ENCODE data around the gene IL17A. TPM values are rescaled to one million over a fixed set of nuclear protein-coding genes. Genes with fewer than 3 reads are reported as not detected.

IL17A gene
- total RNA-seq, 1 donor from 2014 or later = not detected

DNA sequence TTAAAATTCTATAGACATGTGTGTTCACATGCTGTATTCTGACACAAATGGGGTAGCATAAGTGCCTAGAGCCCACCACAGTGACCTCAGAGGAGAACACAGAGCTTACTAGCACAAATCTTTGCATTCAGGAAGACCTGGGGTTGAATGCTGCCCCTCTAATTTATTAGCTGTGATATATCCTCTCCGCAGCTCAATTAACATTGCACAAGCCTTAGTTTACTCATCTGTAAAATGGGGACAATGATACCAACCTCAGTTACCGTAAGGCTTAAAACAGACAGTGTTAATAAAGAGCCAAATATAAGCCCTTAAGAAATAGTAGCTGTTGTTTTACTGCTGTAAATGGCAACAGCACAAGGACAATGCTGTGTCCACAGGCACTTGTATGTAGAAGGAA, 36.2 kb upstream of the IL17A start:
- DNase-seq (ENCODE audit: low spot score, unreplicated experiment) = no peak
- no peaks in the 10 kb centered on the region for H3K36me3 Mint-ChIP-seq (ENCODE audit: insufficient read depth)
- peaks cover 14% of the 10 kb centered on the region for H3K27me3 Mint-ChIP-seq

DNA sequence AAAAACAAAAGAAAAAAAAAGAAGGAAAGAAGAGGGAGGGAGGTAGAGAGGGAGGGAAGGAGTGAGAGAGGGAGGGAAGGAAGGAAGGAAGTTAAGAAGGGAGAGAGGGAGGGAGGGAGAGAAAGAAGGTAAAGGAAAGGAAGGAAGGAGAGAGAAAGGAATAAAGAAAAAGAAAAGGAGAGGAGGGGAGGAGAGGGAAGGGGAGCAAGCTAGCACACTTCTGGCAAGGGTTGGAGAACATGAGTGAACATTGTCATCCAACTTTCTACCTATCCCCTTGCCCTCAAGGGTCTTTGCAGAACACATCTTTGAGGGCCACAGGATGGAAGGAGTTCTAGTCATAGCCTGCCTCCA, 34.1 kb upstream of the IL17A start:
- peaks cover 8% of the 10 kb centered on the region for H3K4me1 Mint-ChIP-seq (ENCODE audit: low read depth)
- no peak overlapping the region for H3K4me3 Mint-ChIP-seq (ENCODE audit: low read depth)
- H3K9me3 Mint-ChIP-seq (ENCODE audit: low read depth) = no peaks in the 10 kb centered on the region
- H3K36me3 Mint-ChIP-seq (ENCODE audit: insufficient read depth) = no peaks in the 10 kb centered on the region
- H3K27me3 Mint-ChIP-seq = no peaks in the 10 kb centered on the region
- TF ChIP-seq, protein P1, sequence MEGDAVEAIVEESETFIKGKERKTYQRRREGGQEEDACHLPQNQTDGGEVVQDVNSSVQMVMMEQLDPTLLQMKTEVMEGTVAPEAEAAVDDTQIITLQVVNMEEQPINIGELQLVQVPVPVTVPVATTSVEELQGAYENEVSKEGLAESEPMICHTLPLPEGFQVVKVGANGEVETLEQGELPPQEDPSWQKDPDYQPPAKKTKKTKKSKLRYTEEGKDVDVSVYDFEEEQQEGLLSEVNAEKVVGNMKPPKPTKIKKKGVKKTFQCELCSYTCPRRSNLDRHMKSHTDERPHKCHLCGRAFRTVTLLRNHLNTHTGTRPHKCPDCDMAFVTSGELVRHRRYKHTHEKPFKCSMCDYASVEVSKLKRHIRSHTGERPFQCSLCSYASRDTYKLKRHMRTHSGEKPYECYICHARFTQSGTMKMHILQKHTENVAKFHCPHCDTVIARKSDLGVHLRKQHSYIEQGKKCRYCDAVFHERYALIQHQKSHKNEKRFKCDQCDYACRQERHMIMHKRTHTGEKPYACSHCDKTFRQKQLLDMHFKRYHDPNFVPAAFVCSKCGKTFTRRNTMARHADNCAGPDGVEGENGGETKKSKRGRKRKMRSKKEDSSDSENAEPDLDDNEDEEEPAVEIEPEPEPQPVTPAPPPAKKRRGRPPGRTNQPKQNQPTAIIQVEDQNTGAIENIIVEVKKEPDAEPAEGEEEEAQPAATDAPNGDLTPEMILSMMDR (IDR thresholded peaks at IDR 0.05; ENCODE audit: unreplicated experiment) = no peak
- H3K27ac Mint-ChIP-seq = no peak overlapping the region
- no peak for DNase-seq (ENCODE audit: low spot score, unreplicated experiment)

More for the DNA sequence above, 36.2 kb upstream of the IL17A start:
- Mint-ChIP-seq H3K9me3 (ENCODE audit: low read depth) (no peaks in the 10 kb centered on the region), H3K4me3 (ENCODE audit: low read depth) (no peak overlapping the region), H3K27ac (no peak overlapping the region), H3K4me1 (ENCODE audit: low read depth) (peaks cover 8% of the 10 kb centered on the region)
- TF ChIP-seq, protein P1 (IDR thresholded peaks at IDR 0.05; ENCODE audit: unreplicated experiment) = no peak

DNA sequence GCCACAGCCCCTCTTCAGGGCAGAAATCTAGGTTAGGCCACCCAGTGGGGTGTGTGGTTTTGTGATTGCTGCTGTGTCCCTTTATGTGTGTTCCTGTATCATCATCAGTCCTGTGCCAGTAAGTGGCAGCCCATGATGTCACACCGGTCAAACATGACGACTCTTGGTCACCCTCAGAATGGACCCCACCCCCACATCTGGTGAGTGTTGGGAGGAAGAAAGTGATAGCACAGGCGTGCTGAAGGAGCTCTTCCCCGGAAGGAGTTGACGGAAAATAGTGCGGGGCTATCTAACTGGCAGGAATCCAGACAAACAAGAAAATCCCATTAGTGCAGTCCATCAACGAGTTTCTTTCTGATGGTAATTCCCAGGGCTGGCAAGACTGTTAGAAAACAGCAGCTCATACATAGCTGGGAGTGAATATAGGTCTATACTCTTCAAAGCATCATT, 33.4 kb upstream of the IL17A start:
- Mint-ChIP-seq H3K4me3 (ENCODE audit: low read depth) (no peak overlapping the region), H3K36me3 (ENCODE audit: insufficient read depth) (no peaks in the 10 kb centered on the region), H3K27me3 (no peaks in the 10 kb centered on the region), H3K27ac (no peak overlapping the region), H3K9me3 (ENCODE audit: low read depth) (no peaks in the 10 kb centered on the region), H3K4me1 (ENCODE audit: low read depth) (peaks cover 8% of the 10 kb centered on the region)
- TF ChIP-seq, protein P1 (IDR thresholded peaks at IDR 0.05; ENCODE audit: unreplicated experiment) = no peak
- DNase-seq (ENCODE audit: low spot score, unreplicated experiment) = no peak

DNA sequence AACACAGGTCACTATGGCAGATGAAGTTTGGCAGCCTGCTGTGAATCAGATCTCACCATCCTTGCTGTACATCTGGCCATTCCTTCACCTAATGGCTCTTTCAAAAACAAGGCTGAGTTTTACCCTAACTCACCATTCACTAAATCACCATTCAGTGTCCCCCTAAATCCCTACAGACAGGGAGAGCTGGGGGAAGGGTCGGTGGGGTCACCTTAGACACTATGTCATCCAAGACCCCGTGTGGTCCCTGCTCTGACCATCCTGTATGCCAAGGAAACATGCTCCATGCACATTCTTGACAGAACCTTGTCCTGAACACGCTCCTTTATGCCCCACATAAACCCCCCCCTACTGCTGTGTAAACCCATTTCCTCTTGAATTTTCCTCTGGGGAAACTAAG, 31.8 kb upstream of the IL17A start:
- no peak for DNase-seq (ENCODE audit: low spot score, unreplicated experiment)
- Mint-ChIP-seq H3K36me3 (ENCODE audit: insufficient read depth) (no peaks in the 10 kb centered on the region), H3K27ac (no peak overlapping the region), H3K4me1 (ENCODE audit: low read depth) (peaks cover 8% of the 10 kb centered on the region), H3K9me3 (ENCODE audit: low read depth) (no peaks in the 10 kb centered on the region), H3K27me3 (no peaks in the 10 kb centered on the region), H3K4me3 (ENCODE audit: low read depth) (no peak overlapping the region)
- TF ChIP-seq, protein P1 (IDR thresholded peaks at IDR 0.05; ENCODE audit: unreplicated experiment) = no peak

DNA sequence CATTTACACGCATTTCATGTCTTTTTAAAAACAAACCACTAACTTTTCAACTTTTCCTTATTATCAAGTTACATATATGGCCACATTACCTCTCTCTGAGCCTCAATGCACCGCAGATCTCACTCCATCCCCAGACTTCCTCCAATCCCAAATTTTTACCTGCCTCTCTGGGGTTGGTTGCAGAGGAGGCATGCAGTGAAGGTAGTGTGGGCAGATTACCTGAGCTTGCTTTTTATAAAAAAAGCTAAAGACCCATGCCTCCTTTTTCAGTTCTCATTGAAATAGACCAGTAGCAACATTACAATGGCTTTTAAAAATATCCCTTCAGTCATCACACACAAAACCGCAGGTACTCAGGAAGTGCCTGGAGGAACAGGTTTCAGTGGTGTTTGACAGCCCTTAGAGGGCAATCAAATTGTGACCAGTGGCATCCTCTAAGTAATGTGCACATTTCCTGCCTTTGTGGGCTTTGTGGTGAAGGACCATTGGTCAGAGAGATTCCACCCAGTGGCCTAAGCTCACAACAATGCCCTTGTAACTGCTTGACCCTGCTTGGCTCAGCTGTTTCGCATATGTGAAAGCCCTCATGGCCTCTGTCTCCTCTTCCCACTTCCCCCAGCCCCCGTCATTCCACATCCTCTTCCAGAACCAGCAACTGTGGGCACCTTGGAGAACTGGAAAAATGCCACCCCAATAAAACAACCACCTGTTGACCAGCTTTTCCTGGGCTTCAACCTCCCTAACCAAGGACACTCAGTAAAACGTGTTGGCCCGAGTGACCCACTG, 30.2 kb upstream of the IL17A start:
- TF ChIP-seq, protein P1 (IDR thresholded peaks at IDR 0.05; ENCODE audit: unreplicated experiment) = no peak
- Mint-ChIP-seq H3K27me3 (no peaks in the 10 kb centered on the region), H3K27ac (no peak overlapping the region), H3K4me1 (ENCODE audit: low read depth) (peaks cover 8% of the 10 kb centered on the region), H3K9me3 (ENCODE audit: low read depth) (peaks cover 4% of the 10 kb centered on the region), H3K36me3 (ENCODE audit: insufficient read depth) (no peaks in the 10 kb centered on the region), H3K4me3 (ENCODE audit: low read depth) (no peak overlapping the region)
- DNase-seq (ENCODE audit: low spot score, unreplicated experiment) = no peak
